Measurements from ENCODE around the gene PHF21A.
"Not testable (repeated sequence)": the region's sequence is repeated elsewhere in the genome, so short reads cannot be mapped to it uniquely, and the experiment has no call there.

- TF ChIP-seq, protein P1, sequence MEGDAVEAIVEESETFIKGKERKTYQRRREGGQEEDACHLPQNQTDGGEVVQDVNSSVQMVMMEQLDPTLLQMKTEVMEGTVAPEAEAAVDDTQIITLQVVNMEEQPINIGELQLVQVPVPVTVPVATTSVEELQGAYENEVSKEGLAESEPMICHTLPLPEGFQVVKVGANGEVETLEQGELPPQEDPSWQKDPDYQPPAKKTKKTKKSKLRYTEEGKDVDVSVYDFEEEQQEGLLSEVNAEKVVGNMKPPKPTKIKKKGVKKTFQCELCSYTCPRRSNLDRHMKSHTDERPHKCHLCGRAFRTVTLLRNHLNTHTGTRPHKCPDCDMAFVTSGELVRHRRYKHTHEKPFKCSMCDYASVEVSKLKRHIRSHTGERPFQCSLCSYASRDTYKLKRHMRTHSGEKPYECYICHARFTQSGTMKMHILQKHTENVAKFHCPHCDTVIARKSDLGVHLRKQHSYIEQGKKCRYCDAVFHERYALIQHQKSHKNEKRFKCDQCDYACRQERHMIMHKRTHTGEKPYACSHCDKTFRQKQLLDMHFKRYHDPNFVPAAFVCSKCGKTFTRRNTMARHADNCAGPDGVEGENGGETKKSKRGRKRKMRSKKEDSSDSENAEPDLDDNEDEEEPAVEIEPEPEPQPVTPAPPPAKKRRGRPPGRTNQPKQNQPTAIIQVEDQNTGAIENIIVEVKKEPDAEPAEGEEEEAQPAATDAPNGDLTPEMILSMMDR (IDR thresholded peaks at IDR 0.05; ENCODE audit: low read depth, low read length): not testable (repeated sequence)
- not testable (repeated sequence) for TF ChIP-seq EZH2phosphoT487 (IDR thresholded peaks at IDR 0.05; ENCODE audit: low read depth)
These were observed 139.4 kb downstream of the PHF21A start for GRCh38 chr11:45981826-45982225.

Data from OCI-LY3 (cell line).